Esophagus squamous epithelium (tissue), 5 donors: ENCODE results near the gene VAT1L. TPM values are rescaled to one million over a fixed set of nuclear protein-coding genes. Genes with fewer than 3 reads are reported as not detected.
"Not testable (repeated sequence)": the region's sequence is repeated elsewhere in the genome, so short reads cannot be mapped to it uniquely, and the experiment has no call there.

Source experiments
- DNase-seq: peaks from one replicate; lab custom pipeline; 2025; lab: John Stamatoyannopoulos, UW
- H3K27ac ChIP-seq, 4 donors: fragments of 200-600 bp; sonication (generic); one replicate each; pipeline ENCODE4 v1.5.1; 2016 to 2019; ENCODE audit warnings: mild to moderate bottlenecking in 1 of 4
- H3K27me3 ChIP-seq, 4 donors: fragments of 200-600 bp; sonication (generic); 1 replicate in 3 of 4; 2 replicates in 1 of 4; pipeline versions ENCODE4 v1.5.1 to v1.6.0; 2017 to 2021; ENCODE audit warnings: antibody characterized with exemption in 1 of 4
- H3K36me3 ChIP-seq, 3 donors: fragments of 200-600 bp; sonication (generic); one replicate each; pipeline ENCODE4 v1.5.1; 2016 to 2019
- H3K4me1 ChIP-seq, 3 donors: fragments of 200-600 bp; sonication (generic); one replicate each; pipeline ENCODE4 v1.5.1; 2017 to 2019
- H3K4me3 ChIP-seq, 4 donors: fragments of 200-600 bp; sonication (generic); 1 replicate in 3 of 4; 2 replicates in 1 of 4; pipeline ENCODE4 v1.5.1; 2016 to 2019; ENCODE audit warnings: mild to moderate bottlenecking in 2 of 4, moderate library complexity in 1 of 4
- H3K9me3 ChIP-seq, 3 donors: fragments of 200-600 bp; sonication (generic); one replicate each; pipeline ENCODE4 v1.5.1; 2016 to 2019
- CTCF ChIP-seq, 6 experiments: fragments of 450-650 bp in 4 of 6; fragments of 200-600 bp in 2 of 6; sonication (generic) in 2 of 6; IDR thresholded peaks; one replicate each; pipeline ENCODE4 v1.5.1; 2016 to 2019; ENCODE audit warnings: antibody characterized with exemption in 6 of 6, mild to moderate bottlenecking in 4 of 6, moderate library complexity in 4 of 6
- POLR2A ChIP-seq, 4 donors: fragments of 450-650 bp; IDR thresholded peaks; one replicate each; pipeline ENCODE4 v1.6.1; 2017; ENCODE audit warnings: antibody characterized with exemption in 4 of 4, mild to moderate bottlenecking in 4 of 4, moderate library complexity in 3 of 4
- WGBS, 2 donors: methylation state at CpG; one replicate each; pipeline ENCODE4 v1.1.5; 2018; 5-methylcytosine and 5-hydroxymethylcytosine counted together
- intact Hi-C: fragments of 100-400 bp; cut with DNase I; formaldehyde crosslinking; loops from one replicate; pipeline ENCODE4 v1.15.0; 2022
- total RNA-seq, 4 donors: library from RNA; depleted of rRNA; stranded (reverse); fragments of >200 nt; gene quantifications; one replicate each; pipeline ENCODE4 v1.1.0, GENCODE V29; 2016
- donor health status: DM: yes; HTN: yes; CAD: no.

The VAT1L gene
- total RNA-seq, 4 donors from 2014 or later, result 0.56 TPM; not detected in 3

- no peak for TF ChIP-seq POLR2A (IDR thresholded peaks at IDR 0.05)
- Histone ChIP-seq H3K27me3 (peaks cover 0 to 10% (median 0%) of the 10 kb centered on the region in 4 donors), H3K27ac (no peak overlapping the region), H3K4me3 (no peak overlapping the region), H3K36me3 (no peaks in the 10 kb centered on the region), H3K9me3 (no peaks in the 10 kb centered on the region), H3K4me1 (no peaks in the 10 kb centered on the region)
- no peak for DNase-seq
- intact Hi-C loops, result no loop called here
- WGBS, 2 donors, result 33 to 71% methylated on average over 3 to 4 of the region's 5 CpGs
Observed at GRCh38 chr16:77943801-77944200, 155.4 kb downstream of the VAT1L start.

- H3K27me3 ChIP-seq, result peaks cover 0 to 19% (median 0%) of the 10 kb centered on the region in 4 donors
- intact Hi-C loops, result no loop called here
- H3K9me3 ChIP-seq, result no peaks in the 10 kb centered on the region
- TF ChIP-seq CTCF (IDR thresholded peaks at IDR 0.05) (no peak), POLR2A (IDR thresholded peaks at IDR 0.05) (no peak)
- WGBS, 2 donors, result 56 to 61% methylated on average over 2 of the region's 2 CpGs
- H3K4me3 ChIP-seq, result no peak overlapping the region
- no peak overlapping the region for H3K27ac ChIP-seq
- DNase-seq, result no peak
- H3K4me1 ChIP-seq, result no peaks in the 10 kb centered on the region
- no peaks in the 10 kb centered on the region for H3K36me3 ChIP-seq
Observed at GRCh38 chr16:77944631-77945030, 156.3 kb downstream of the VAT1L start.

- no peak for DNase-seq
- intact Hi-C loops, result no loop called here
- Histone ChIP-seq H3K27me3 (peaks cover 0 to 19% (median 0%) of the 10 kb centered on the region in 4 donors), H3K36me3 (no peaks in the 10 kb centered on the region), H3K27ac (no peak overlapping the region), H3K4me3 (no peak overlapping the region), H3K4me1 (no peaks in the 10 kb centered on the region), H3K9me3 (no peaks in the 10 kb centered on the region)
- TF ChIP-seq CTCF (IDR thresholded peaks at IDR 0.05), result no peak
- TF ChIP-seq POLR2A (IDR thresholded peaks at IDR 0.05), result no peak
- WGBS, 2 donors, result 77 to 79% methylated on average over 4 of the region's 4 CpGs
Observed at GRCh38 chr16:77945126-77945525, 156.8 kb downstream of the VAT1L start.

GRCh38 chr16:77946823-77947222 is 158.5 kb downstream of the VAT1L start:
- DNase-seq, result no peak
- Histone ChIP-seq H3K27me3 (peaks cover 0 to 19% (median 0%) of the 10 kb centered on the region in 4 donors), H3K36me3 (no peaks in the 10 kb centered on the region), H3K4me1 (no peaks in the 10 kb centered on the region), H3K27ac (no peak overlapping the region), H3K9me3 (no peaks in the 10 kb centered on the region), H3K4me3 (no peak overlapping the region)
- 54 to 59% methylated on average over 4 of the region's 4 CpGs for WGBS, 2 donors
- intact Hi-C loops, result no loop called here
- TF ChIP-seq POLR2A (IDR thresholded peaks at IDR 0.05), result no peak
- no peak for TF ChIP-seq CTCF (IDR thresholded peaks at IDR 0.05)

GRCh38 chr16:77947590-77947989 is 159.2 kb downstream of the VAT1L start:
- WGBS, 2 donors, result 78 to 79% methylated on average over 6 of the region's 6 CpGs
- DNase-seq, H3K27ac ChIP-seq, H3K36me3 ChIP-seq, H3K4me1 ChIP-seq, H3K9me3 ChIP-seq, intact Hi-C loops, H3K4me3 ChIP-seq: not testable (repeated sequence)
- peaks cover 0 to 19% (median 0%) of the 10 kb centered on the region in 4 donors for H3K27me3 ChIP-seq

- H3K9me3 ChIP-seq, result no peaks in the 10 kb centered on the region
- no peak overlapping the region for H3K27ac ChIP-seq
- H3K27me3 ChIP-seq, result peaks cover 0 to 19% (median 0%) of the 10 kb centered on the region in 4 donors
- no peaks in the 10 kb centered on the region for H3K4me1 ChIP-seq
- intact Hi-C loops, result no loop called here
- no peak overlapping the region for H3K4me3 ChIP-seq
- DNase-seq, result no peak
- TF ChIP-seq CTCF (IDR thresholded peaks at IDR 0.05), result no peak
- no peaks in the 10 kb centered on the region for H3K36me3 ChIP-seq
- WGBS, 2 donors, result 57 to 61% methylated on average over 5 of the region's 5 CpGs
Observed at GRCh38 chr16:77948835-77949234, 160.5 kb downstream of the VAT1L start.
